ENCODE data around the gene DDX51.

DNA sequence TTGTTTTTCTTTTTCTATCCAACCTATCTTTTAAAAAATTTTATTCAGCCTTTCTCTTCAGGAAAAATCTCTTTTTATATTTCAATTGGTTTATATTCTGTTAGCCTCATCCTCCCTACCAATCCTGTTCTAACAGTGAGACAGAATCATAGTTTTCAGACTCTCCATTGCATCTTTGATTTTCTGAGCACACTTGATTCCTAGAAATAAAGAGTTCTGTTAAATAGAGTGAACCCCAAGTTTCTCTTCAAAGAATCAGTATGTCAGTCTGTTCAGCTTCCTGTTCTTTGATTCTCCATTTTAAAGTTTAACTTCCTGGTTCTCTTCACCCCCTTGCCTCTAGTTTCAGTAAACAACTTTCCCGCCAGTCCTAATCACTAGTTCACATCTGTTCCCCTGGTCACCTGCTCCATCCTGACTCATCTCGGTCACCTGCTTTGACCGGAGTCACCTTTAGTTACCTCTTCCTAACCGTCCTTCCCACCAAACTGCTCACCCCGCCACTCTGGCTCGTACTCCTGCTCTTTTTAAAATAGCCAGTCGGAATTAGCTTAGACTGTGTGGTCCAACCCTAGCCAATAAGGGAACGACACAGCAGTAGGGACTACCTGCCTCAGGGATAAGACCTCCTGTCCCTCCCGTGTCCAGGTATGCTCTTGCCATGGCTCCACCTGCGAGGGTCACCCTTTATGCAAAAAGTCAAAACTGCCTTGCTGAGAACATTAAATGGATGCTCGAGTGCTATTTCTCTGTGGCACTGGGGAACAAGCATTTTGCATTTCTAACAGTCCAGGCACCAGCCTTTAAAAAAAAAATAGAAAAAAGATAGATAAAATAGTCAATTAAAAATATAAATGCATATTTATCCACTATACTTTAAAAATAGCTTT, 48.4 kb downstream of the DDX51 start:
- TF ChIP-seq, protein P1, sequence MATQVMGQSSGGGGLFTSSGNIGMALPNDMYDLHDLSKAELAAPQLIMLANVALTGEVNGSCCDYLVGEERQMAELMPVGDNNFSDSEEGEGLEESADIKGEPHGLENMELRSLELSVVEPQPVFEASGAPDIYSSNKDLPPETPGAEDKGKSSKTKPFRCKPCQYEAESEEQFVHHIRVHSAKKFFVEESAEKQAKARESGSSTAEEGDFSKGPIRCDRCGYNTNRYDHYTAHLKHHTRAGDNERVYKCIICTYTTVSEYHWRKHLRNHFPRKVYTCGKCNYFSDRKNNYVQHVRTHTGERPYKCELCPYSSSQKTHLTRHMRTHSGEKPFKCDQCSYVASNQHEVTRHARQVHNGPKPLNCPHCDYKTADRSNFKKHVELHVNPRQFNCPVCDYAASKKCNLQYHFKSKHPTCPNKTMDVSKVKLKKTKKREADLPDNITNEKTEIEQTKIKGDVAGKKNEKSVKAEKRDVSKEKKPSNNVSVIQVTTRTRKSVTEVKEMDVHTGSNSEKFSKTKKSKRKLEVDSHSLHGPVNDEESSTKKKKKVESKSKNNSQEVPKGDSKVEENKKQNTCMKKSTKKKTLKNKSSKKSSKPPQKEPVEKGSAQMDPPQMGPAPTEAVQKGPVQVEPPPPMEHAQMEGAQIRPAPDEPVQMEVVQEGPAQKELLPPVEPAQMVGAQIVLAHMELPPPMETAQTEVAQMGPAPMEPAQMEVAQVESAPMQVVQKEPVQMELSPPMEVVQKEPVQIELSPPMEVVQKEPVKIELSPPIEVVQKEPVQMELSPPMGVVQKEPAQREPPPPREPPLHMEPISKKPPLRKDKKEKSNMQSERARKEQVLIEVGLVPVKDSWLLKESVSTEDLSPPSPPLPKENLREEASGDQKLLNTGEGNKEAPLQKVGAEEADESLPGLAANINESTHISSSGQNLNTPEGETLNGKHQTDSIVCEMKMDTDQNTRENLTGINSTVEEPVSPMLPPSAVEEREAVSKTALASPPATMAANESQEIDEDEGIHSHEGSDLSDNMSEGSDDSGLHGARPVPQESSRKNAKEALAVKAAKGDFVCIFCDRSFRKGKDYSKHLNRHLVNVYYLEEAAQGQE (IDR thresholded peaks at IDR 0.05; ENCODE audit: unreplicated experiment): no peak
- TF ChIP-seq, protein P2, sequence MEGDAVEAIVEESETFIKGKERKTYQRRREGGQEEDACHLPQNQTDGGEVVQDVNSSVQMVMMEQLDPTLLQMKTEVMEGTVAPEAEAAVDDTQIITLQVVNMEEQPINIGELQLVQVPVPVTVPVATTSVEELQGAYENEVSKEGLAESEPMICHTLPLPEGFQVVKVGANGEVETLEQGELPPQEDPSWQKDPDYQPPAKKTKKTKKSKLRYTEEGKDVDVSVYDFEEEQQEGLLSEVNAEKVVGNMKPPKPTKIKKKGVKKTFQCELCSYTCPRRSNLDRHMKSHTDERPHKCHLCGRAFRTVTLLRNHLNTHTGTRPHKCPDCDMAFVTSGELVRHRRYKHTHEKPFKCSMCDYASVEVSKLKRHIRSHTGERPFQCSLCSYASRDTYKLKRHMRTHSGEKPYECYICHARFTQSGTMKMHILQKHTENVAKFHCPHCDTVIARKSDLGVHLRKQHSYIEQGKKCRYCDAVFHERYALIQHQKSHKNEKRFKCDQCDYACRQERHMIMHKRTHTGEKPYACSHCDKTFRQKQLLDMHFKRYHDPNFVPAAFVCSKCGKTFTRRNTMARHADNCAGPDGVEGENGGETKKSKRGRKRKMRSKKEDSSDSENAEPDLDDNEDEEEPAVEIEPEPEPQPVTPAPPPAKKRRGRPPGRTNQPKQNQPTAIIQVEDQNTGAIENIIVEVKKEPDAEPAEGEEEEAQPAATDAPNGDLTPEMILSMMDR (conservative IDR thresholded peaks at IDR 0.05; ENCODE audit: low read depth in 2 of 2): no peak
- no peak for TF ChIP-seq EZH2 (IDR thresholded peaks at IDR 0.05; ENCODE audit: low read depth, unreplicated experiment)
- TF ChIP-seq POLR2AphosphoS5 (IDR thresholded peaks at IDR 0.05; ENCODE audit: low read depth): no peak
- no peak for TF ChIP-seq ZNF114 (CRISPR knock-in tag; IDR thresholded peaks at IDR 0.05)
- no peak for TF ChIP-seq CREB1 (CRISPR knock-in tag; IDR thresholded peaks at IDR 0.05; ENCODE audit: low read depth)

Measured in GM23338 (cell line).